ENCODE results near the gene DGKZ.

Gene DGKZ

DNA sequence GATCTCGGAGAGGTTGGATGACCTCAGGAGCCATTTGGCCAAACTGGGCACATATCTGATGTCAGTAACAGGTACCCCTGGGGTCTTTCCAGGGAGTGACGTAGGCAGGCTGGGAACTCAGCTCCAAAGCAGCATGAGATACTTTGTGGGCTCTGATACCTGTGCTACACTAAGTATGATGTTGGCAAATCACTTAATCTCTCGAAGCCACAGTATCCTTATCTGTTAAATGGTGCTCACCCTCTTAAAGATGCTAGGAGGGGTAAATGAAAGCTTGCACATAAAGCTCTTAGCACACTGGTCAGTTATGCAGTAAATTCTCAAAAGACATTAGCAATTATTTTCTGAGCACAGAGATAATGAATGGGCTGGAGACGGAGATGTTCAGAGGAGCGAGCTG lies 17.1 kb upstream of the DGKZ start:
- no peak for DNase-seq (ENCODE audit: low read depth)

- no peak for DNase-seq (ENCODE audit: low read depth)
Observed at GRCh38 chr11:46330563-46331281, 16.5 kb upstream of the DGKZ start.

GRCh38 chr11:46331282-46331984 lies 15.8 kb upstream of the DGKZ start:
- DNase-seq (ENCODE audit: low read depth), result no peak

GRCh38 chr11:46332093-46332567 lies 15.1 kb upstream of the DGKZ start:
- DNase-seq (ENCODE audit: low read depth), result no peak

GRCh38 chr11:46332568-46333393 lies 14.5 kb upstream of the DGKZ start:
- no peak for DNase-seq (ENCODE audit: low read depth)

- no peak for DNase-seq (ENCODE audit: low read depth)
Observed at GRCh38 chr11:46333394-46333947, 13.8 kb upstream of the DGKZ start.

DNA sequence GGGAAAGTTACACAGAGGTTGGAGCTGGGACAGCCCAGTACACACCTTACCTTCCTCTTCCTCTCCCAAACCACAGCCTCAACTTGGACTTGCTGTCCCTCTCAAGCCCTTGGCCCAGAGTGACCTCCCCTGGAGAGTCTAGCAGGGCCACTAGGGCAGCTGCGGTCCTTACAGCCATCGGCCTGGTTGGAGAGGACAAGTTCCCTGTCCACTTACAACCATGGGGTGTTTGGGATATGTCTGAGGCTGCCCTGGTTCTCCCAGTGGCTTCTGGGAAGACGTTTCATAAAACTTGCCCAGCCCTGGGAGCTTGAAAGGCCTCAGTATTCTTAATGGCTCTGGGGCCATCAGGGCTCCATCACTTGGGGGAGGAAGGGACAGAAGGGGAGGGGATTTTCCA lies 13.1 kb upstream of the DGKZ start:
- no peak for DNase-seq (ENCODE audit: low read depth)

- no peak for DNase-seq (ENCODE audit: low read depth)
Observed at GRCh38 chr11:46335271-46335670, 12.0 kb upstream of the DGKZ start.

DNA sequence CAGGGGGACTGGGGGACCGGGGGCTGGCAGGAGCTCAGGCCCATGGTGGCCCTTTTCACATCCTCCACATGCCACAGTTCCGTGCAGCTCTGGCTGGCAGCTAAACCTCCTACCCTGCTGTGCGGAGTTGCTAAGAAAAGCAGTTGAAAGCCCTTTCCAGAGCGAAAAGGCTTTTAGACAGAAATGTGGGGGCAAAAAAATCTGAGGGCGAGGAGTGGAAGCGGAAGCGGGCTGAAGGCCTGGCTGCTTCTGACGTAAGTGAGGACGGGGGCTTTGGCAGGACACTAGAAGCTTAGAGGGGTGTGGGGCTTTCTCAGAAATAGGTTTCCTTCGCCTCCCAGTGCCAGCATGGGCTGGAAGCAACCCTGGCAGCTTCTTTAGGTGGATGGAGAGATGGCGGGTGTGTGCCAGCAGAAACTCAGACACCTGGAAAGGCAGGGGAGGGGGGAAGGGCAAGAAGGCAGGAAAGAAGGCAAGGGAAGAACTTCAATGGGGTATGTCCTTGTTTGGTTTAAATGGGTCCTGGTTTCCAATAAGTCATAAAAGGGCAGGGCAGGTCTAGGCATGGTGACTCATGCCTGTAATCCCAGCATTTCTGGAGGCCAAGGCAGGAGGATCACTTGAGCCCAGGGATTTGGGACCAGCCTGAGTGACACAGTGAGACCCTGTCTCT lies 11.2 kb upstream of the DGKZ start:
- DNase-seq (ENCODE audit: low read depth), result no peak

- DNase-seq (ENCODE audit: low read depth), result no peak
Observed at GRCh38 chr11:46336563-46337180, 10.6 kb upstream of the DGKZ start.

GRCh38 chr11:46337626-46338345 lies 9.5 kb upstream of the DGKZ start:
- no peak for DNase-seq (ENCODE audit: low read depth)

GRCh38 chr11:46338636-46338987 lies 8.7 kb upstream of the DGKZ start:
- DNase-seq (ENCODE audit: low read depth), result no peak

DNA sequence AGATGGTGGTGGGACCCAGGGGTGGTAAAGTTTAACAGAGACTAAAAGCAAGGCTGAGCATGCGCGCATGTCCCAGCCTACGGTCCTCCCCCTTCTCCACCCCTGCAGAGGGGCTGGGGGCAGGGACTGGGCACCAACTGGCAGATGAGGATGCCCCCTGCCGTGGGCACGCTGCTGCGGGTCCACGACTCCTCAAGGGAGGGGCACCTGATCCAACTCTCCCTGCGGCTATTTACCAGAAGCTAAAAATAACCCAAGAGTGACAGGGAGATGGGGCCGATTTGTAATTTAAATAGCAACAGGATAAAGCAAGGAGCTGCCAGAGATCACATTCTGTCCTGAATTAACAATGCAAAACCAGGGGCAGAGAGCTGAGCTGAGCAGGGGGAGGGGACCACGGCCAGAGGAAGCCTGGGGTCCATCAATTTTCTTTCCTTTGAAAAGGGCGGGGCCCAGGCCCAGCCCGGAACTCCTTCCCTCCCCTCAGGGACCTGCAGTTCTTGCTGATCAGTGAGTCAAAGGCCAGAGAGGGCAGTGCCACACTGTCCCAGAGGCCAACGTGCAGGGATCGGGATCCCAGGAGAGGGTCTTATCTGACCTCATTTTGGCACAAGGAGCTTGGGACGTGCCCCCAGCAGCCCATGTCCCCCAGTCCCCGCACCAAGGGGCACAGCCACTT lies 8.1 kb upstream of the DGKZ start:
- DNase-seq (ENCODE audit: low read depth), result no peak

DNA sequence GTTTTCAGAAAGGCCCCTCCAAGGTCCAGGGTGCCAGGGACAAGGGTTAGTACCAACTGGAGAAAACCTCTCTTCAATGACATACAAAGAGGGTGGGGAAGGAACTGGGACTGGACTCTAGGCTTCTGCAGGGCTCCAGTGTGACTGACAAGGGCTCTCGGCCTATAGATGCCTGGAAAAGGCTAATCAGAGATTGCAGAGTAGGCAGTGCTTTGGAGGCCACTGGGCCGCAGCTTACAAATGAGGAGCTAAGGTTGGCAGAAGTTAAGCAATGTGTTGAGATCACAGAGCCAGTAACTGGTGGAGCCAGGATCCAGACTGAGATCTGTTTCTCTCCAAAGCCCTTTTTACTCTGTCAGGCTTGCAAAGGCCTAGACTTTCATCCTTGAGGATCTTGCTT lies 7.4 kb upstream of the DGKZ start:
- DNase-seq (ENCODE audit: low read depth), result no peak

GRCh38 chr11:46341454-46341853 lies 5.8 kb upstream of the DGKZ start:
- no peak for DNase-seq (ENCODE audit: low read depth)

- DNase-seq (ENCODE audit: low read depth), result no peak
Observed at GRCh38 chr11:46342239-46342638, 5.0 kb upstream of the DGKZ start.

DNA sequence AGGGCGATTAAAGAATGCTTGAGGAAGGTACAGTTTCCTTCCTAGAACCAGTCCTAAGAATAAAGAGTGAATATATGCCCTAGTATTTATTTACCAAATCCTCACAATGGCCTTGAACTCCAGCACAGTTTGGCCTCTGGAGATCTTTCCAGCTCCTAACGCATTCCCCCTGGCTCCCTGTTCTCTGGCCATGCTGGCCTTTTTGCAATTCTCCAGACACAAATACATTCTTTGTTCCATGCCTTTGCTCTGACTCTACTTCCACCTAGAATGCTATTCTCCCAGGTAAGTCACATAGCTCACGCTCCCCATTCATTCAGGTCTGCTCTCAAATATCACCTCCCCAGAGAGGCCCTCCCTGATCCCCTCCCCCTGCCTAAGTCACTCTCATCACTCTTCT lies 3.7 kb upstream of the DGKZ start:
- DNase-seq (ENCODE audit: low read depth), result no peak

DNA sequence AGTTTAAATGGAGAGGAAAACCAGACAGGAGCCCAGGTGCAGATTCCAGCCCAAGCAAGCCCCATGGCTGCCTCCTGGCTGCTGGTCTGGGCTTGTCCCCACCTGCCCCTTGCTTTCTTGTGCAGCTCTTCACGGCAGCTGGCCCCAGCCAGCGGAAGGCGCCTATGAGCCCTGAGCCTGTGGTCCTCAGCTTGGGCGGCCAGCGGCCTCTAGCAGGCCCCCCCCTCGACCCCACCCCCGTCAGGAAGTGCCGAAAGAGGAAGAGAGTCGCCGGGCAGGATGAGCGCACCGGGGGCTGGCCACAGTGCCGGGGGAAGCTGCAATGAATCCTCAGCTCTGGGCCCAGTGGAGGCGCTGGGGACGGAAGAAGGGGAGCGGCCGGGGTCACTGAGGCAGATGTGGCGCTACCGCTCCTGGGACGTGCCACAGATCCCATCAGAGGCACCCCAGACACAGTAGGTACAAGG lies 2.1 kb upstream of the DGKZ start:
- DNase-seq (ENCODE audit: low read depth), result no peak

GRCh38 chr11:46345881-46346484 lies 1.3 kb upstream of the DGKZ start:
- no peak for DNase-seq (ENCODE audit: low read depth)

Measured in stromal cell of bone marrow (primary cell).